ENCODE measurements around the gene TRIML1.

The TRIML1 gene

GRCh38 chr4:188162698-188163097 lies 23.5 kb downstream of the TRIML1 start:
- no peak for TF ChIP-seq CTCF (conservative IDR thresholded peaks at IDR 0.05; ENCODE audit: low read depth, low read length)
- H3K4me3 ChIP-seq (ENCODE audit: low read length) = no peak overlapping the region
- no peak for DNase-seq (ENCODE audit: low read depth)

- H3K4me3 ChIP-seq (ENCODE audit: low read length) = no peak overlapping the region
- no peak for TF ChIP-seq CTCF (conservative IDR thresholded peaks at IDR 0.05; ENCODE audit: low read depth, low read length)
- DNase-seq (ENCODE audit: low read depth) = no peak
These were observed 29.6 kb downstream of the TRIML1 start for GRCh38 chr4:188168726-188169373.

- no peak for TF ChIP-seq CTCF (conservative IDR thresholded peaks at IDR 0.05; ENCODE audit: low read depth, low read length)
- no peak for DNase-seq (ENCODE audit: low read depth)
- no peak overlapping the region for H3K4me3 ChIP-seq (ENCODE audit: low read length)
These were observed 32.3 kb downstream of the TRIML1 start for GRCh38 chr4:188171551-188171950.

GRCh38 chr4:188175288-188175687 lies 36.0 kb downstream of the TRIML1 start:
- no peak overlapping the region for H3K4me3 ChIP-seq (ENCODE audit: low read length)
- DNase-seq (ENCODE audit: low read depth) = no peak
- no peak for TF ChIP-seq CTCF (conservative IDR thresholded peaks at IDR 0.05; ENCODE audit: low read depth, low read length)

GRCh38 chr4:188177997-188178675 lies 38.9 kb downstream of the TRIML1 start:
- no peak for DNase-seq (ENCODE audit: low read depth)
- no peak overlapping the region for H3K4me3 ChIP-seq (ENCODE audit: low read length)
- TF ChIP-seq CTCF (conservative IDR thresholded peaks at IDR 0.05; ENCODE audit: low read depth, low read length) = no peak

GRCh38 chr4:188178806-188179205 lies 39.6 kb downstream of the TRIML1 start:
- TF ChIP-seq CTCF (conservative IDR thresholded peaks at IDR 0.05; ENCODE audit: low read depth, low read length) = no peak
- DNase-seq (ENCODE audit: low read depth) = no peak
- no peak overlapping the region for H3K4me3 ChIP-seq (ENCODE audit: low read length)

- H3K4me3 ChIP-seq (ENCODE audit: low read length) = no peak overlapping the region
- DNase-seq (ENCODE audit: low read depth) = no peak
- no peak for TF ChIP-seq CTCF (conservative IDR thresholded peaks at IDR 0.05; ENCODE audit: low read depth, low read length)
These were observed 47.9 kb downstream of the TRIML1 start for GRCh38 chr4:188187106-188187505.
